ENCODE results near the gene CREG1.

DNA sequence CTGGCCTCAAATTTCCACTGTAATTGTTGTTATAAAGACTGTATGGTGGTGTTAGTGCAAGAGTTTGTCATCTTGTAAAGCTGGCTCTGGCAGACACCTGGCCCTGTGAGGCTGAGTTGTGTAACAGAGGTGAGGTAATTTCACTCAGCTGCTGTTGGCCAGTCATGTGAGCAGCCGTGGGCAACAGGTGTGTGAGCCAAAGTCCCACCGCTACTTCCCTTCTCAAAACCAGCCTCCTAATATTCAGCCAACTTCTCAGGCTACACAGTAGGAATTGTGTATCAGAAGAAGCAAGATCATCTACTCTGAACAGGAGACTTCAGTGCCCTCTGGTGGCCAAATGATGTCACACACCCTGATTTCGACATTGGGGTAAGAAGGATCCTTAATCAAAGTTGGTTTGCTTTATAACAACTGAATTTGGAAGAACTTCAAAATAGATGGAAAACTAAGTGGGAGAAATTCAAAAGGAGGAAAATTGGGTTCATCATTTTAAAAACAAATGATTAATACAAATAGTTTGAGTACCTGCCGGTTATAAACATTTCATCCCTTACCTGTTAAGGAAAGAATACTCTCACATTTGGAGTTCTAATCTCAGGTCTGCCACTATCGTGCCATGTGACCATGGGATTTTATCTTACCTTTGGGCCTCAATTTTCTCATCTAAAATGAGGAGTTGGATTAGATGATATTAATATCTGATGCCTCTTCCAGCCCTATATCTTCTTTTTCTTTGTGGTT lies 2.6 kb upstream of the CREG1 start:
- TF ChIP-seq AFF4 (CRISPR knock-in tag; IDR thresholded peaks at IDR 0.05; ENCODE audit: borderline replicate concordance) = no peak
- TF ChIP-seq, protein P1, sequence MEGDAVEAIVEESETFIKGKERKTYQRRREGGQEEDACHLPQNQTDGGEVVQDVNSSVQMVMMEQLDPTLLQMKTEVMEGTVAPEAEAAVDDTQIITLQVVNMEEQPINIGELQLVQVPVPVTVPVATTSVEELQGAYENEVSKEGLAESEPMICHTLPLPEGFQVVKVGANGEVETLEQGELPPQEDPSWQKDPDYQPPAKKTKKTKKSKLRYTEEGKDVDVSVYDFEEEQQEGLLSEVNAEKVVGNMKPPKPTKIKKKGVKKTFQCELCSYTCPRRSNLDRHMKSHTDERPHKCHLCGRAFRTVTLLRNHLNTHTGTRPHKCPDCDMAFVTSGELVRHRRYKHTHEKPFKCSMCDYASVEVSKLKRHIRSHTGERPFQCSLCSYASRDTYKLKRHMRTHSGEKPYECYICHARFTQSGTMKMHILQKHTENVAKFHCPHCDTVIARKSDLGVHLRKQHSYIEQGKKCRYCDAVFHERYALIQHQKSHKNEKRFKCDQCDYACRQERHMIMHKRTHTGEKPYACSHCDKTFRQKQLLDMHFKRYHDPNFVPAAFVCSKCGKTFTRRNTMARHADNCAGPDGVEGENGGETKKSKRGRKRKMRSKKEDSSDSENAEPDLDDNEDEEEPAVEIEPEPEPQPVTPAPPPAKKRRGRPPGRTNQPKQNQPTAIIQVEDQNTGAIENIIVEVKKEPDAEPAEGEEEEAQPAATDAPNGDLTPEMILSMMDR (IDR thresholded peaks at IDR 0.05) = peak; percentile 67
- no peak for TF ChIP-seq GTF2I (CRISPR knock-in tag; conservative IDR thresholded peaks at IDR 0.05)
- TF ChIP-seq ZBTB21 (CRISPR knock-in tag; IDR thresholded peaks at IDR 0.05; ENCODE audit: borderline replicate concordance) = no peak
- no peak for TF ChIP-seq ARID4B (CRISPR knock-in tag; IDR thresholded peaks at IDR 0.05; ENCODE audit: borderline replicate concordance)
- TF ChIP-seq, protein P2, sequence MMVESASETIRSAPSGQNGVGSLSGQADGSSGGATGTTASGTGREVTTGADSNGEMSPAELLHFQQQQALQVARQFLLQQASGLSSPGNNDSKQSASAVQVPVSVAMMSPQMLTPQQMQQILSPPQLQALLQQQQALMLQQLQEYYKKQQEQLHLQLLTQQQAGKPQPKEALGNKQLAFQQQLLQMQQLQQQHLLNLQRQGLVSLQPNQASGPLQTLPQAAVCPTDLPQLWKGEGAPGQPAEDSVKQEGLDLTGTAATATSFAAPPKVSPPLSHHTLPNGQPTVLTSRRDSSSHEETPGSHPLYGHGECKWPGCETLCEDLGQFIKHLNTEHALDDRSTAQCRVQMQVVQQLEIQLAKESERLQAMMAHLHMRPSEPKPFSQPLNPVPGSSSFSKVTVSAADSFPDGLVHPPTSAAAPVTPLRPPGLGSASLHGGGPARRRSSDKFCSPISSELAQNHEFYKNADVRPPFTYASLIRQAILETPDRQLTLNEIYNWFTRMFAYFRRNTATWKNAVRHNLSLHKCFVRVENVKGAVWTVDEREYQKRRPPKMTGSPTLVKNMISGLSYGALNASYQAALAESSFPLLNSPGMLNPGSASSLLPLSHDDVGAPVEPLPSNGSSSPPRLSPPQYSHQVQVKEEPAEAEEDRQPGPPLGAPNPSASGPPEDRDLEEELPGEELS (CRISPR knock-in tag; IDR thresholded peaks at IDR 0.05) = no peak
- no peak for TF ChIP-seq NR3C1 (CRISPR knock-in tag; conservative IDR thresholded peaks at IDR 0.05; ENCODE audit: low read depth)
- no peak for TF ChIP-seq NFE2L1 (CRISPR knock-in tag; IDR thresholded peaks at IDR 0.05)
- TF ChIP-seq ZNF121 (CRISPR knock-in tag; IDR thresholded peaks at IDR 0.05) = no peak
- no peak for TF ChIP-seq CREB1 (CRISPR knock-in tag; IDR thresholded peaks at IDR 0.05)
- no peak for TF ChIP-seq MXD4 (CRISPR knock-in tag; IDR thresholded peaks at IDR 0.05; ENCODE audit: borderline replicate concordance)
